NCI-H2107 treated with DMSO at 0.1 percent for 48 hours (cell line): Measurements from ENCODE around the gene CLIP2.

Source experiments
- DNase-seq: peaks from one replicate; lab custom pipeline; 2025; ENCODE audit not compliant: unreplicated experiment; lab: John Stamatoyannopoulos, UW

CLIP2 gene

DNA sequence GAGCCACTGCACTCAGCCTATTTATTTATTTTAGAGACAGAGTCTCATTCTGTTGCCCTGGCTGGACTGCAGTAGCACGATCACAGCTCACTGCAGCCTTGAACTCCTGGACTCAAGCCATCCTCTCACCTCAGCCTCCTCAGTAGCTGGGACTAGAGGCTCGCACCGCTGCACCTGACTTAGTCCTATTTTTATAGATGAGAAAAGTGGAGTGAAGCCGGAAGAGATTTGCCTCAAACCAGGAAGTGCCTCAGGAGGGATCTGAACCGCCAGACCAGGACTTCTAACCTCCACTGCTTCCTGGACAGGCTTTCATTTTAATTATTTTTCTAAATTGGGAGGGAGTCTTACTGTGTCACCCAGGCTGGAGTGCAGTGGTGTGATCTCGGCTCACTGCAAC, 17.5 kb upstream of the CLIP2 start:
- DNase-seq = no peak

DNA sequence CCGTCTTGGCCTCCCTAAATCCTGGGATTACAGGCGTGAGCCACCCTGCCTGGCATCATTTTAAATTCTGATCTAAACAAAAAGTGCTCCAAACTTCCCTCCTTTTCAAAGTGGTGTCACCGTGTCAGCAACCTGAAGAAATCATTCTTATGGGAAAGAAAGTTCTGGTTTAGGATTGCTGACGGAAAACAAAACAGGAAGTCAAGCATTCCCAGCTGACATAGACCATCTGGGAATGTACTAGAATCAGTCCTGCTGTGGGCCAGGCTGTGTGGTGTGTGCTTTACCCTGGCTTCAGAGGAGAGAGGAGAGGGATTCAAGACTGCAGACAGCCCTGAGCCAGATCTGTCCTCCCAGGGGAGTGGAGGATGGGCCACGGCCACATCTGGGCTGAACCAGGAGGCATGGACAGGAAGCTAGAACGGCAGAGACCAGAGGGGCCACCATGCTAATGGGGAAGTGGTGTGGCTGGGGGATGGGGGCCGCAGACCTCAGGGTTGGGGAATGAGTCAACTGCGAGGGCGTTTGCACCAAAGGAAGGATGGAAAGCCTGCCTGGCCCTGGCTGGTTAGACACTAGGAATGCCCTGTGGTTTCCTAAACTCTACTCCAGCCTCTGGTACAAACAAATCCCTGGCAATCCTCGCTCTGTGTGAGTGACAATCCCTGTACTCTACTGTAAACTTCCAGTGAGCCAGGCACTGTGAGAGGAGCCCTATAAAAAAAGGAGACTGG, 16.7 kb upstream of the CLIP2 start:
- DNase-seq = no peak

DNA sequence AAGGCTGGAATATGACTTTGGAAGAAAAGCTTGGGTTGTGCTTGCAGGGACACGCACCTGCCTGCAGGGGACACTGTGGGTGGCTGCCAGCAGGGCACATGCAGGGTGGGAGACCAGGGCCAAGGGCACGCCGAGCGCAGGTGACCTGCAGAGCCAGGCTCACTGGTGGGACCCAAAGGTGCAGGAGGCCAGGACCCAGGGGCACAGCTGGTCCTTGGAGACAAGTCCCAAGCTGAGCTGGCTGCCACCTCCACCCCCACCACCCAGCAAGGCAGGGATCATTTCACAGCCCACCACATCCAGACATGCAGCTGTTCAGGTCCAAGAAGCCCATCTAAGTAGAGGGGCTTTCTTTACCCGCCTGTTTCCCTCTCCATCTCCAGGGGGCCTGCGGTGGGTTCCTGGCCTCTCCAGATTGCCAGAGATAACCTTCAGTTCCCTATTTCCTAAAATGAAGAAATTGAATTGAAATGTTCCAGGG, 13.8 kb upstream of the CLIP2 start:
- DNase-seq = no peak

DNA sequence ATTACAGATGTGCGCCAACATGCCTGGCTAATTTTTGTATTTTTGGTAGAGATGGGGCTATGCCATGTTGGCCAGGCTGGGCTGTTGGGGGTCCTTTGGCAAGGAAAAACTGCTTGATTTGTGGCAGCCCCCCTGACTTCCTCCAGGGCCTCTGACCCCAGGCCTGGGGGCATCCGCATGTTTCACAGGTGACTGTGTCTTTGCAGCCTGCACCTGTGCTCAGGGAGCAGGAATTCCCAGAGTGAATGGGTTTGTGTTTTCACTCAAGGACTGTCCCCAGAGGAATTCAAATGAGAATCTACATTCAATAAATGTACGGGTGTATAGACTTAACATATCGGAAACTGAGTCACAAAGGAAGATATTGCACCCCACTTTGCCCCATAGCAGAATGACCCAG, 11.6 kb upstream of the CLIP2 start:
- no peak for DNase-seq

DNA sequence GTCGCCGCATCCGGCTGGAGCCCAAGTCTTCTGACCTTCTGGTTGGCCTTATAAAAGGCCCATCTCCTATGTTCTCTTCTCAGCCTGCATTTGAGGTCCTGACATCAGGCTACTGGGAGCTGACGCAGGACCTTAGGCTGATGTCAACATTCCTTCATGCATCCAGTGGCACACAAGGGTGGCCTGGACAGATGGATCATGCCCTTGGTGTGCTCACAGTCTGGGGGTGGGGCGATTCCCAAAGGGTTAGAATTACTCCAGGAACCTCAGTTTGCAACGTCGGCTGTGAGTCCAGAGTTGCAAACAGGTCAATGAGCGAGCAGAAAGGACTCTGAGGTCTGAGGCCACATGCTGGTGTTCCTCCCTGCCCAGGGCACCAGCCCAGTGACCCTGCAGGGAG, 8.2 kb upstream of the CLIP2 start:
- no peak for DNase-seq

DNA sequence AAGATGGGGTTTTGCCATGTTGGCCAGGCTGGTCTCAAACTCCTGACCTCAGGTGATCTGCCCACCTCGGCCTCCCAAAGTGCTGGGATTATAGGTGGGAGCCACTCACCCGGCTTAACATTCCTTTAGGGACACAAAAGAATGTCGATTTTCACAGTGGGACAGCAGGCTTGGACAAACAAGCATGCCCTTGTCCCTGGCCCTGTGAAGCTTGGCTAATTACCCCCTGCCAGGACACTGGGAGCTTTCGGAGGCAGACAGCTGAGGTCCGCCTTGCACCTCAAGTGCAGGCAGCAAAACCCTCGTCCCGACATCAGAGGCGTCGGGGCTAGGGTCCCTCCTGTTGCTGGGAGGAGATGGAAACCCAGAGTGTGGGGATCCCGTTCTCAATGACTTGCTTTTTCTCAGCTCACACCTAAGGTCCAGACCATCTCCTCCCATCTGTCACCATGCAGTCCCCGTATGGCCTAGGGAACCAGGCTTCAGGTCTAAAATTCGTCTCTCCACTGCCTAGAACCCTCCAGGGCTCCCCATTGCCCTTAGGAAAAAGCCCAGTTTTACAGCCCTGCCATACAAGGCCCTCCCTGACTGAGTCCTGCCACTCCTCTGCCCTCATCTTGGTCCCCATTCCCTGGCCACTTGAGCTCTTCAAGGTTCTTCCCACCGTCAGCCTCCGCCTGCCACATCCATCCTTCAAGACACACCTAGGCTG, 6.3 kb upstream of the CLIP2 start:
- no peak for DNase-seq

DNA sequence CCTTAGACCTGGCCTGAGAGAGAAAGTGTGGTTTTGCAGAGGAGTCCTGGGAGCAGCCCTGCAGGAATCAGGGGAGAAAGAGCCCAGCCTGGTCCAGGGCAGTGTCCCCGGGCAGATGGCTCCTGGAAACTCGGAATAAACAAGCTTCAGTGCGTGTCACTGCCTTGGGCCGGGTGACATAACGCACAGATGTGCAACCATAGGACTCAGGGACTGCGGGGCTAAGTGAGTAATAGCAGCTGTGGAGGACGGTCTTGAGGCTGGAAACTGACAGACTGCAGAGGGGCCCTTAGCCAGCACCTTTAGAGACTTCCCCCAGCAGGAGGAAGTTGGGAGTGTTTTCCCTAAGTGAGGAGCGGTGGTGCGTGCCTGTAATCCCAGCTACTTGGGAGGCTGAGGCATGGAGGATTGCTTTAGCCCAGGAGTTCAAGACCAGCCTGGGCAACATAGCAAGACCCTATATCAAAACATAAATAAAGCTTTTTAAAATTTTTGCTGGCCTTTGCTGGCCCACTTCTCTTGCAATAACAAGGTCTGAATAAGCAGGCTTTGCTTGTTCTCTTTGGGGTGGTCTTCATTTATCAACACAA, 5.3 kb upstream of the CLIP2 start:
- DNase-seq = no peak

DNA sequence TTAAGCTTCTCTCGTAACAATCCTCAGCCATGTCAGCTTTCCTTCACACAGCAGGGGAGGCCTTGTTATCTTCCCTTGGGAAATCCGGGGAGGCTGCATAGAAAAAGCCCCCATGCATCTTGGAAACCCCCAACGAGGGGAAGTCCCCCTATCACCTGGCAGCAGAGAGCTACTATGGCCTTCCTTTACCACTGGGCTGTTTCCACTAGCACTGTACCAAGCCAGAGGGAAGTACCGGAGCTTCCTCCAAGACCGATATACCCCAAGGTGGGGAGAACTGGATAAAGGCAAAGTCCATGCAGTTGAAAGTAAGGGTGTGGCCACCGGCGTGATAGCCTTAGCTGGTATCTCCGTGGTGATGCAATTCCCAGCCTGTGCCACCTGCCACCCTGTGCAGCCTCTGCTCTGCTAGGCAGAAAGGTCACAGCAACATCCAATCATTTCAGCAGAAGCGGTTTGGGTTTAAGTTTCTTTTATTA, 4.4 kb upstream of the CLIP2 start:
- DNase-seq = peak; percentile 30

DNA sequence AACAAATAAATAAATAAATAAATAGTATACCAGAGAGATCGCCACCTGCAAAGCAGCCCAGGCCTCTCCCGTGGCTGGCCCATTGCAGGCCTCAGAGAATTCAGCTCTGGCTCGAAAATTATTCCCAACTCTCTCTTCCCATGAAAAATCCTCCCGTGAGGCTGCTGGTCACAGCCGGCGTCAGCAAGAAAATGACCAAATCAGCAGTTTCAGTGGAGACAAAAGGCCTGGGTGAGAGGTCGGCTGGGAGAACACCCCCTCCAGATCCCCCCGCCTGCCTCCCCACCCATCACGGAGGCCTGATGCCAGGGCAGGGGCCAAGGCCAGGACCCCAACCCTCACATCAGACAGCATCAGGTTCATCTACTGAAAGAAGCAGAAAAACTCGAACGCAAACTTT, 3.1 kb upstream of the CLIP2 start:
- no peak for DNase-seq

DNA sequence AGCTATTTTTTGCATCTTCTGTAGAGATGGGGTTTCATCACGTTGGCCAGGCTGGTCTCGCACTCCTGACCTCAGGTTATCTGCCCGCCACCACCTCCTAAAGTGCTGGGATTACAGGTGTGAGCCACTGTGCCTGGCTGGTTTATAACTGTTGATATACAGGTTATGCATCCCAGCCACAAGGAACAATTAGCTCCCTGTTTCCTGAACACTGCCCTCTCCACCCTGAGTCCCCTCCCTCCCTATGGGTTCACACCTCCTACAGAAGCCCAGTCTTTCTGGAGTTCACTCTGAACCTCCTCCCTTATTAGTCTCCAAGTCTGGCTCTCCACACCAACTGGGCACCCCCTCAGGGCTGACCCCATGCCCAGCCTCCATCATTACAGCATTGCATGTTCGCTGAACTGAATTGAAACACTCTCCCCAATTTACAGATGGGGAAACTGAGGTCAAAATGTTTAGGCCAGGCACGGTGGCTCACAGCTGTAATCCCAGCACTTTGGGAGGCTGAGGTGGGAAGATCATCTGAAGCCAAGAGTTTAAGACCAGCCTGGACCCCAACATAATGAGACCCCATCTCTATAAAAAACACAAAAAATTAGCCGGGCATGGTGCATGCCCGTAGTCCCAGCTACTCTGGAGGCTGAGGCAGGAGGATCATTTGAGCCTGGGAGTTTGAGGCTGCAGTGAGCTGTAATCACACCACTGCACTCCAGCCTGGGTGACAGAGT, 1.7 kb upstream of the CLIP2 start:
- no peak for DNase-seq

DNA sequence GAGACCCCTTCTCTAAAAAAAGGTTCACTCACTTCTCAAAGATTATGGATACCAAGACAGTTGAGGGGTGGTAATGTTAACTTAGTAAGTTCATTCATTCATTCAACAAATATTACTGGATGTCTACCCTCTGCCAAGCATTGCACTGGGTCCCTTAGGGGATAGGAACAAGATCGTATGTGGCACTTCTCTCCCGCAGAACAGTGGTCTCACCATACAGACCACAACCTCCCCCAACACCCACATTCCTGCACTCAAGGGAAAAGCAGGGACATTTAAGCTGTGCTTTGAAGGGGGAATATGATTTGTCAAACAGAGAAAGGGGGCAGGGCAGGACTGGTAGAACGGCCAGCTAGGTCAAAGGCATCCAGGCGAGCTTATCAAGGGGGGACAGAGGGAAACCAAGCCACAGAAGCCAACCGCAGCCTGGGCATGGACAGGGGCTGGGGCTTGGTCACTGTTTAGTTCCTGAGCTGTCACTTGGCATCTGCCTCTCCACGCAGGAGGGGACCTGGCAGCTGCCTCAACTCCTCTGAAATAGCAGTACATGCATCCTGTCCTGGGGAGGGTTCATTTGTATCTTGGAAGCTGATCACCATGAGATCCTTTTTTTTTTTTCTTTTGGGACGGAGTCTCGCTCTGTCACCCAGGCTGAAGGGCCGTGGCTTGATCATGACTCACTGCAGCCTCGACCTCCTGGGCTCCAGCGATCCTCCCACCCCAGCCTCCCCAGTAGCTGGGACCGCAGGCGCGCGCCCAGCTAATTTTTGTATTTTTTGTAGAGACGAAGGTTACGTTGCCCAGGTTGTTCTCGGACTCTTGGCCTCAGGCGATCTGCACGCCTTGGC, 949 bp upstream of the CLIP2 start:
- DNase-seq = no peak

DNA sequence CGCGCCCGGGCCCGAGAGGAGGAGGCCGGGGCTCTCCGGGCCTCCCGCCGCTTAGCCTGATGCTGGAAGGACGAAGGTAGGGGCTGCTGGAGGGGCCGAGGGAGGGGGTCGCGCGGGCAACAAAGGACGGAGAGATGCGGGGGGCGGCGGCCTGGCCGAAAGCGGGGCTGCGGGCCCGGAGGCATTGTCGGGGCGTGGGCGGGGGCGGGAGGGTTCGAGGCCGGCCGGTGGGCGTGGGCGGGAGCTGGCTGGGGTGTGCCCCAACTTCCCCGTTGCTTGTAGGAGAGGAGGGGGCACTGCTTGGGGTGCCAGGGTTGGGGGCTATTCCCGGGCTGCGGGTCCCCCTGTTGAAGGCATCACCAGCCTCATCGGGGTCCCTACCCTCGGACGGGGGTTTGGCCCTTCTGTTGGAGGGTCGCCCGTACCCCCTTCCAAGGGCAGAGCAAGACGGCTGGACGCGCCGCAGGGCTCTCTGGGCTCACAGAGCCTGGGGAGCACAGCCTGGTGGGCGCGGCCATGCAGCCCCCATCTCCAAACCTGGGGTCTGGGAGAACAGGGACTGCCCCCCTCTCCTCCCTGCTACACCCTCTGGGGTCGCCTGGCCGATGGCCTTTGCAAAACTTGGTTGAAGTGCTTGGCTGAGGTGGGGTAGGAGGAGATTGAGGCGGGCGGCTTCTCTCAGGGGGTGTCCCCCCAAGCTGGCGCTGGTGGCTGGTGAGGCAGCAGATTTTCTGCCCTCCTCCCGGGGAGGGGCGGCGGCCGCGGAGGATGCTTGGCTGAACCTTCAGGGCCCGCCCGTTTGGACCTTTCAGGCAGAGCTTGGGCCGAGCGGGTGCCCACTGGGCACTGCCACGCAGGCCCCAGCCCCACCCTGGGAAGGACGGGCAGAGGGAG, 699 bp downstream of the CLIP2 start:
- no peak for DNase-seq

DNA sequence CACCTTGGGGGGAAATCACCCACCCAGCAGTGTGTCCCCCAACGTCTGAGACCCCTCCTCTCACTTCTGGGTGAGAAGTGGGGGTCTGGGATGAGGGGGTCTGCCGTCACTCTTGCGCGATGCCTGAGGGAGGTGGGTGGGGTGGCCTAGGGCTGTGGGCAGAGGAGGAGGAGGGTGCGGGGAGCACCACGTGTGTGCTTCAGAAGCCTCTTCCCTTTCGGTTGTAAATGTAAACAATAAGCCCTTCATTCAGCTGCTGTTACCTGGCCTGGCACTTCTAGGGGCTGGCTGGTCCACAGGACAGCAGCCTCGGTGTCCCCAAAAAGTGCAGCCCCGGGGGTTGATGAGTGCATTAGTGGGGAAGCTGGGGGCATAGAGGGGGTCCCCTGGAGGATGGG, 1.3 kb downstream of the CLIP2 start:
- no peak for DNase-seq

DNA sequence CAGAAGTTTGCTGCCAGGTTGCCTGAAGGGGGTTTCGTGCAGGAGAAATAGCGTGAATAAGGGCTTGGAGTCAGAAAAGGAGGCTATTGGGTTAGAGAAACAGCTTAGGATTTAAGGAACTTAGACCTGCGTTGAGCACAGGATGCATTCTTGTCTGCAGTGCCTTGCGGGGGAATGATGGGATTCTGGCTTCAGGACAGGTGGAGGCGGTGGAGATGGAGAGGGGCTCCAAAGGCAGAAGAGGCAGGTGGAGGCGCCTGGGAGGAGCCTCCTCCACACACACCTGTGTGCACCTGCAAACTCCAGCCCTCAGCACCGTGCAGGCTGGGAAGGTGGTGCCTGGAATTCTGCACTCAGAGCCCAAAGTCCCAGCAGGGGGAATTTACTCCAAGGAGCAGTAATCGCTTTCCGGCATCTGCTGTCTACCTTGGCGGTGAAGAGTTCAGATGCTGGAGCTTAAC, 1.8 kb downstream of the CLIP2 start:
- peak; percentile 39 for DNase-seq

DNA sequence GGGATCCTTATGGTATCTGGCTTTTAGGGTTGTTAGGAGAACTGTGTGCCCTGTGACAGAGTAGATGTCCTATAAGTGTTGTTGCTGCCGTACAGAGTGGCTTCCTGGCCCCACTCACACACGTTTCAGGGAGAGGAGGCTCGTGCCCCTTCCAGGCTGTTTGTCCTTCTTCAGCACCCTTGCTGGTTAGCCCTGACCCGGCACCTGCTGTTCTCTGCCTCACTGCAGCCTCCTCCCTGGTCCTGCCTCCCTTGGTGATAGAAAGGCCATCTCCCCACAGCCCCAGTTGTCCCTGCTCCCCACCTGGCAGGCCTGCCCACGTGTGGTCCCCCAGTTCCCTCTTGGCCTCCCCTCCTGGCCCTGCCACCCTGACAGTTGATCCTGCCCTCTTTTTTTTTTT, 2.3 kb downstream of the CLIP2 start:
- DNase-seq = no peak

DNA sequence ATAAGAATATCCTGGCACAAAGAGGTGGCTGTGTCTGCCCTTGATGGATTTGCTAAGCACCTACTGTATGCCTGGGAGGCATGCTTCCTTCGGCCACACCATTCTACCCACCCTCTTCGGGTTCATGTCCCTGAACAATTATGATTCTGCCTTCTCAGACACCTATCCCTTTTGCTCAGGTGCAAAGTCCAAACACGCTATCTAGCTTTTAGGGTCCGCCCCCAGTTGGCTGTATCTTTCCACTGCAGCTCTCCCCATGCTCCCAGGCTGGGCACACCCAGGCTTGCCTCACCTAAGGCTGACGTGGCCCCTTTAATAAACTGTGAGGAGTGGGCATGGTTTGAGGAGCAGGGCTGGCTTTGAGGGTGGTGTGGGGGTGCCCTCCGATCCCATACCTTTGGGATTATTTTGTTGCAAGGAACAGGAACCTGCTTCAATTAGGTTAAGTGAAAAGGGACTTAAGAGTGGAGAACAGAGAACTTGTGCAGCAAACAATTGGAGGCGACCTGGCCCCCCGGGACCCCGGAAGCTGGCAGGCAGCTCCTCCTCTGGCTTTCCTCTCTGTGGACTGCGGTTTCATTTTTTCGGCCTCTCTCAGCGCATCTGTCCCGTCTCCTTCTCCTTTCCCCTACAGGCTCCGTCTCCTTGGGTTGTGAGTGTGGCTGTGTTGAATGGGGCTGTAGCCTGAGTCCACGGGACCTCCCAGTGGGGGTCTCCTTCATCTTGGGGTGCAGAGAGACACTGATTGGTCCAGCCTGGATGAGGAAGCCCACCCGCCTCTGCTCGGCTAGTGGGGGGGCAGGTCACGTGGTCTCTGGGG, 3.8 kb downstream of the CLIP2 start:
- no peak for DNase-seq

DNA sequence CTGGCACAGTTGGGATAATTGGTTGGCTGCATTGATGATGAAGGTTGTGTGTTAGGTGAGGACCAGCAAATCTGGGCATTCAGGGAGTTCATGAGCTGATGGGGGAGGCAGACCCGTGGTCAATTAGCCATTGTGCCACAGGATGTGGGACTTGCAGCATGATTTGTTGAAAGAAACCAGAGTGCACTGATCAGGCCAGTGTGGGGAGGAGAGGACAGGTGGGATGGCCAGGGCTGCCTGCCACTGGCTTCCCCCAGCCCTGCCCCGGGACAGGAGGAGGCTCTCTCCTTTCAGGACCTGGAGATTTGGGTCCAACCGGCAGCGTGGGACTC, 4.3 kb downstream of the CLIP2 start:
- no peak for DNase-seq

DNA sequence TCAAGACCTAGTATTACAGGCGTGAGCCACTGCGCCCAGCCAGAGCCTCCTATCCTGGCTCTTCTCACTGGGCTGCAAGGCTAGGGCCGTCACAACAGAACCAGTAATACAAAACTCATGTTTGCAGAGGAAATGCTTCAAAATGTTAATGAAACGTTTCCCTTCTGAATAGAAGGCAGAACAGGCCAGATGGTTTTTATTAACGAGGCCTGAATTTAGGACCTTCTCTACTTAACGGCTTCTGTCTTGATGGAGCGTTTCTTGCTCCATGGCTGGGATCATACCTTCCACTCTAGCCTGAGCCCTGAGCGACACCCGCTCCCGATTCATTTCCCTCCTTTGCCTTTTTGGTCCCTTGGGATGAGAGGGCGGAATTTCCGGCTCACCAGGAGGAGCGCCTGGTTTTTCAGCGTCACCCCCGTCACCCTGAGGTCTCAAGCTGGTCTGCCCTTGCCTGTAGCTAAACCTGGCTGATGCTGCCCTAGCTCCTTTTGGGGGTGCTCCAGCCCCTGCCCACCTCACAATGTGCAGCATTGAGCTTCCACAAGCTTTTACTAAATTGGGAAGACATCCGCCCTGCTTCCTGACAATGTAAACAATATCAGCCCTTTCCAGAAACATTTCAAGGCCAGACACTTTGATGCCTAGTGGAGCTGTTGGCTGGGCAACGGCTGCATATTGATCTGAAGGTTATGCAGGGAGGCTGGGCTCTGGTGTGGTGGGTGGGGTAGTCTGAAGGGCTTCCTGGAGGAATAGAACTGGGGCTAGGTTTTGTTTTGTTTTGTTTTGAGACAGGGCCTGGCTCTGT, 5.2 kb downstream of the CLIP2 start:
- peak; percentile 61 for DNase-seq
